H9 (cell line): Measurements from ENCODE around the gene PRAMEF12. TPM values are rescaled to one million over a fixed set of nuclear protein-coding genes. Genes with fewer than 3 reads are reported as not detected.

Source experiments
- DNase-seq: peaks from one replicate; pipeline ENCODE4 v3.0.0-alpha.2; 2017
- H2AFZ ChIP-seq: one replicate; pipeline ENCODE4 v1.6.1; 2013; ENCODE audit warnings: mild to moderate bottlenecking, low read length, control low read depth, moderate library complexity
- H2AK5ac ChIP-seq: 2 replicates; pipeline ENCODE4 v1.6.1; 2013; ENCODE audit warnings: low read length, control low read depth, mixed read lengths; ENCODE audit not compliant: insufficient read length
- H2BK120ac ChIP-seq: one replicate; pipeline ENCODE4 v1.6.1; 2013; ENCODE audit warnings: low read depth, mild to moderate bottlenecking, low read length, control low read depth, inconsistent platforms; ENCODE audit not compliant: poor library complexity, severe bottlenecking
- H2BK12ac ChIP-seq: 2 replicates; pipeline ENCODE4 v1.6.1; 2013; ENCODE audit warnings: low read length, control low read depth, mixed read lengths, low read depth; ENCODE audit not compliant: insufficient read length
- H2BK15ac ChIP-seq: 2 replicates; pipeline ENCODE4 v1.6.1; 2013; ENCODE audit warnings: low read depth, low read length, control low read depth
- H2BK20ac ChIP-seq: one replicate; pipeline ENCODE4 v1.6.1; 2013; ENCODE audit warnings: low read depth, mild to moderate bottlenecking, low read length, control low read depth, inconsistent platforms; ENCODE audit not compliant: poor library complexity, severe bottlenecking
- H2BK5ac ChIP-seq: 2 replicates; pipeline ENCODE4 v1.6.1; 2013; ENCODE audit warnings: low read length, control low read depth, mixed read lengths; ENCODE audit not compliant: insufficient read length
- H3K14ac ChIP-seq: 2 replicates; pipeline ENCODE4 v1.6.1; 2013; ENCODE audit warnings: low read length, control low read depth; ENCODE audit not compliant: insufficient read depth
- H3K18ac ChIP-seq: 2 replicates; pipeline ENCODE4 v1.6.1; 2013; ENCODE audit warnings: low read depth, mild to moderate bottlenecking, mixed read lengths, low read length, control low read depth; ENCODE audit not compliant: insufficient read length
- H3K23ac ChIP-seq: 2 replicates; pipeline ENCODE4 v1.6.1; 2013; ENCODE audit warnings: low read length, control low read depth, mixed read lengths, low read depth; ENCODE audit not compliant: insufficient read length
- H3K23me2 ChIP-seq: 2 replicates; pipeline ENCODE4 v1.6.1; 2013; ENCODE audit warnings: low read depth, mild to moderate bottlenecking, mixed read lengths, low read length, control low read depth; ENCODE audit not compliant: insufficient read length, poor library complexity, severe bottlenecking
- H3K27ac ChIP-seq: 2 replicates; pipeline ENCODE4 v1.5.1; 2013; ENCODE audit warnings: low read length, control low read depth, mixed read lengths, low read depth; ENCODE audit not compliant: insufficient read length
- H3K27me3 ChIP-seq: 2 replicates; pipeline ENCODE4 v1.6.1; 2013; ENCODE audit warnings: low read length, control low read depth, inconsistent platforms; ENCODE audit not compliant: insufficient read depth
- H3K4ac ChIP-seq: 2 replicates; pipeline ENCODE4 v1.6.1; 2013; ENCODE audit warnings: low read depth, mild to moderate bottlenecking, control low read depth, inconsistent platforms, low read length, moderate library complexity
- H3K4me1 ChIP-seq: 2 replicates; pipeline ENCODE4 v1.6.1; 2013; ENCODE audit warnings: low read length, control low read depth, inconsistent platforms; ENCODE audit not compliant: insufficient read depth
- H3K4me2 ChIP-seq: 2 replicates; pipeline ENCODE4 v1.6.1; 2013; ENCODE audit warnings: low read length, control low read depth, mixed read lengths; ENCODE audit not compliant: insufficient read length, insufficient read depth
- H3K56ac ChIP-seq: 2 replicates; pipeline ENCODE4 v1.6.1; 2013; ENCODE audit warnings: low read depth, mild to moderate bottlenecking, mixed read lengths, low read length, control low read depth; ENCODE audit not compliant: insufficient read length
- H3K79me1 ChIP-seq: 2 replicates; pipeline ENCODE4 v1.6.1; 2013; ENCODE audit warnings: low read depth, mild to moderate bottlenecking, moderate library complexity, low read length, control low read depth, inconsistent platforms; ENCODE audit not compliant: insufficient read depth, poor library complexity, severe bottlenecking
- H3K79me2 ChIP-seq: 2 replicates; pipeline ENCODE4 v1.6.1; 2013; ENCODE audit warnings: low read length, control low read depth, inconsistent platforms; ENCODE audit not compliant: insufficient read depth
- H3K9ac ChIP-seq: 2 replicates; pipeline ENCODE4 v1.6.1; 2013; ENCODE audit warnings: low read length, control low read depth, mixed read lengths; ENCODE audit not compliant: insufficient read length; ENCODE audit errors: extremely low read depth
- H3K9me3 ChIP-seq: one replicate; pipeline ENCODE4 v1.6.1; 2013; ENCODE audit warnings: low read depth, low read length, inconsistent platforms; ENCODE audit not compliant: control insufficient read depth
- H3T11ph ChIP-seq: one replicate; pipeline ENCODE4 v1.6.1; 2013; ENCODE audit warnings: mild to moderate bottlenecking, low read length, control low read depth, inconsistent platforms
- H4K20me1 ChIP-seq: one replicate; pipeline ENCODE4 v1.6.1; 2013; ENCODE audit not compliant: control insufficient read depth, insufficient read length, insufficient read depth
- H4K5ac ChIP-seq: 2 replicates; pipeline ENCODE4 v1.6.1; 2013; ENCODE audit warnings: low read depth, mild to moderate bottlenecking, mixed read lengths, low read length, control low read depth; ENCODE audit not compliant: insufficient read length
- H4K8ac ChIP-seq: replicated peaks from 2 replicates; pipeline ENCODE4 v1.6.1; 2013; ENCODE audit warnings: low read length, control low read depth, mixed read lengths, low read depth; ENCODE audit not compliant: insufficient read length
- H4K91ac ChIP-seq: 2 replicates; pipeline ENCODE4 v1.6.1; 2013; ENCODE audit warnings: low read depth, mild to moderate bottlenecking, moderate library complexity, mixed read lengths, low read length, control low read depth; ENCODE audit not compliant: insufficient read length
- H3K27ac Mint-ChIP-seq, 3 experiments: 2 replicates in 2 of 3; 3 replicates in 1 of 3; pipeline ENCODE4 v1.8.0; 2020 to 2021; ENCODE audit warnings: mixed read lengths in 3 of 3, mild to moderate bottlenecking in 1 of 3, moderate library complexity in 1 of 3
- H3K27me3 Mint-ChIP-seq: 2 replicates; pipeline ENCODE4 v1.8.0; 2021; ENCODE audit warnings: low read depth, mild to moderate bottlenecking, moderate library complexity, mixed read lengths
- H3K36me3 Mint-ChIP-seq, 3 experiments: 2 replicates in 2 of 3; 3 replicates in 1 of 3; pipeline ENCODE4 v1.8.0; 2020 to 2021; ENCODE audit warnings: low read depth in 3 of 3, mixed read lengths in 3 of 3; ENCODE audit not compliant: insufficient read depth in 1 of 3
- H3K4me1 Mint-ChIP-seq, 2 experiments: 2 replicates each; pipeline ENCODE4 v1.8.0; 2020; ENCODE audit warnings: mixed read lengths in 2 of 2
- H3K4me3 Mint-ChIP-seq, 2 experiments: 2 replicates in 1 of 2; 3 replicates in 1 of 2; pipeline ENCODE4 v1.8.0; 2020 to 2021; ENCODE audit warnings: mild to moderate bottlenecking in 2 of 2, mixed read lengths in 2 of 2, moderate library complexity in 1 of 2
- H3K9me3 Mint-ChIP-seq, 2 experiments: 2 replicates in 1 of 2; 3 replicates in 1 of 2; pipeline ENCODE4 v1.8.0; 2020; ENCODE audit warnings: mild to moderate bottlenecking in 2 of 2, mixed read lengths in 2 of 2, moderate library complexity in 1 of 2
- CTCF ChIP-seq: fragments of 200-600 bp; sonication (generic); conservative IDR thresholded peaks from 3 replicates; pipeline ENCODE4 v1.8.0; 2021; ENCODE audit warnings: antibody characterized with exemption, mild to moderate bottlenecking
- WGBS: extraction: QIAGEN DNeasy Blood & Tissue Kit; methylation state at CpG from one replicate; pipeline ENCODE4 v1.1.7; 2013; ENCODE audit warnings: missing lambda C conversion rate, low lambda C conversion rate, mixed read lengths; ENCODE audit not compliant: insufficient read length; ENCODE audit errors: extremely low coverage; 5-methylcytosine and 5-hydroxymethylcytosine counted together
- total RNA-seq: library from RNA; stranded (reverse); gene quantifications from 2 replicates; pipeline ENCODE4 v1.2.1, GENCODE V29; 2021

PRAMEF12 gene
- total RNA-seq, 1 experiment from 2014 or later = not detected

- no peak for TF ChIP-seq CTCF
- no CpG with 5 or more reads among the region's 4 CpGs for WGBS
- Histone ChIP-seq H4K20me1 (no peaks in the 10 kb centered on the region), H3K23ac (no peak overlapping the region), H3K4me1 (no peaks in the 10 kb centered on the region), H2BK20ac (no peak overlapping the region), H3K18ac (no peak overlapping the region), H2AFZ (no peak overlapping the region), H3T11ph (no peak overlapping the region), H3K27ac (no peak overlapping the region), H2BK5ac (no peak overlapping the region), H3K79me2 (0 out of 2 replicates have a peak, but pooled peaks cover 2% of the 10 kb centered on the region), H3K4ac (no peak overlapping the region), H3K9ac (no peak overlapping the region), H3K23me2 (no peaks in the 10 kb centered on the region), H3K4me2 (no peak overlapping the region), H3K79me1 (no peaks in the 10 kb centered on the region), H3K56ac (no peak overlapping the region), H3K14ac (no peak overlapping the region), H3K9me3 (no peaks in the 10 kb centered on the region), H2BK15ac (no peak overlapping the region), H4K5ac (no peak overlapping the region), H3K27me3 (no peaks in the 10 kb centered on the region), H2BK12ac (no peak overlapping the region), H4K8ac (no peak overlapping the region), H2AK5ac (no peak overlapping the region), H4K91ac (no peak overlapping the region), H2BK120ac (no peak overlapping the region)
- Mint-ChIP-seq H3K4me1 (peaks cover 5 to 8% of the 10 kb centered on the region in 2 experiments), H3K27ac (no peak overlapping the region; a peak in 1 of 7 replicates), H3K27me3 (peaks cover 11% of the 10 kb centered on the region), H3K4me3 (no peak overlapping the region), H3K9me3 (peaks cover 0 to under 1% of the 10 kb centered on the region in 2 experiments; a peak in 3 of 5 replicates), H3K36me3 (no peaks in the 10 kb centered on the region)
- no peak for DNase-seq
Observed at GRCh38 chr1:12778061-12778460, 4.5 kb downstream of the PRAMEF12 start.
